Breast epithelium (tissue), 4 donors: ENCODE data around the gene CLDN6. TPM values are rescaled to one million over a fixed set of nuclear protein-coding genes. Genes with fewer than 3 reads are reported as not detected.
A peak's percentile ranks its signal among the peaks of the same experiment; 100 is the strongest.

ENCODE experiments used
- DNase-seq, 2 donors: peaks; one replicate each; pipeline ENCODE4 v3.0.0-alpha.2; 2019; ENCODE audit warnings: low spot score in 2 of 2
- H3K27ac ChIP-seq, 2 donors: fragments of 200-600 bp; sonication (generic) in 1 of 2; one replicate each; pipeline ENCODE4 v1.5.1; 2016 to 2019; ENCODE audit warnings: mild to moderate bottlenecking in 1 of 2
- H3K27me3 ChIP-seq, 2 donors: fragments of 200-600 bp; sonication (generic) in 1 of 2; one replicate each; pipeline versions ENCODE4 v1.5.1 to v1.6.0; 2017 to 2019; ENCODE audit warnings: control low read depth in 1 of 2, mild to moderate bottlenecking in 1 of 2
- H3K36me3 ChIP-seq: fragments of 200-600 bp; one replicate; pipeline ENCODE4 v1.5.1; 2019
- H3K4me1 ChIP-seq, 2 donors: fragments of 200-600 bp; sonication (generic); one replicate each; pipeline ENCODE4 v1.5.1; 2016 to 2019; ENCODE audit warnings: control low read depth in 1 of 2
- H3K4me3 ChIP-seq, 3 donors: fragments of 200-600 bp; sonication (generic); 1 replicate in 2 of 3; 2 replicates in 1 of 3; pipeline ENCODE4 v1.5.1; 2016 to 2019; ENCODE audit warnings: mild to moderate bottlenecking in 3 of 3, moderate library complexity in 2 of 3
- H3K9me3 ChIP-seq, 2 donors: fragments of 200-600 bp; sonication (generic) in 1 of 2; one replicate each; pipeline ENCODE4 v1.5.1; 2016 to 2019; ENCODE audit warnings: control low read depth in 1 of 2
- CTCF ChIP-seq, 3 donors: fragments of 450-650 bp; IDR thresholded peaks; one replicate each; pipeline ENCODE4 v1.5.1; 2016 to 2017; ENCODE audit warnings: antibody characterized with exemption in 3 of 3, mild to moderate bottlenecking in 3 of 3, moderate library complexity in 3 of 3
- POLR2A ChIP-seq: fragments of 450-650 bp; IDR thresholded peaks from one replicate; pipeline ENCODE4 v1.6.1; 2016; ENCODE audit warnings: antibody characterized with exemption, mild to moderate bottlenecking, moderate library complexity
- POLR2AphosphoS5 ChIP-seq, 3 donors: sonication (generic); formaldehyde crosslinking; IDR thresholded peaks; one replicate each; pipeline ENCODE4 v1.6.1; 2017; ENCODE audit warnings: antibody characterized with exemption in 3 of 3
- intact Hi-C: fragments of 100-400 bp; cut with DNase I; formaldehyde crosslinking; loops from one replicate; pipeline ENCODE4 v1.15.1; 2023; ENCODE audit warnings: low total_unique reads
- total RNA-seq, 3 donors: library from RNA; depleted of rRNA; stranded (reverse); fragments of >200 nt; gene quantifications; one replicate each; pipeline ENCODE4 v1.1.0, GENCODE V29; 2016

CLDN6 gene
- total RNA-seq, 3 donors from 2014 or later = not detected

GRCh38 chr16:3001316-3001715 lies 16.7 kb downstream of the CLDN6 start:
- no peak for DNase-seq
- TF ChIP-seq POLR2A = no peak
- no peak for TF ChIP-seq POLR2AphosphoS5 (IDR thresholded peaks at IDR 0.05)
- no peak for TF ChIP-seq CTCF (IDR thresholded peaks at IDR 0.05)
- Histone ChIP-seq H3K27ac (no peak overlapping the region), H3K4me1 (no peaks in the 10 kb centered on the region), H3K9me3 (no peaks in the 10 kb centered on the region), H3K4me3 (no peak overlapping the region), H3K27me3 (no peaks in the 10 kb centered on the region), H3K36me3 (no peaks in the 10 kb centered on the region)
- intact Hi-C loops = no loop called here

DNA sequence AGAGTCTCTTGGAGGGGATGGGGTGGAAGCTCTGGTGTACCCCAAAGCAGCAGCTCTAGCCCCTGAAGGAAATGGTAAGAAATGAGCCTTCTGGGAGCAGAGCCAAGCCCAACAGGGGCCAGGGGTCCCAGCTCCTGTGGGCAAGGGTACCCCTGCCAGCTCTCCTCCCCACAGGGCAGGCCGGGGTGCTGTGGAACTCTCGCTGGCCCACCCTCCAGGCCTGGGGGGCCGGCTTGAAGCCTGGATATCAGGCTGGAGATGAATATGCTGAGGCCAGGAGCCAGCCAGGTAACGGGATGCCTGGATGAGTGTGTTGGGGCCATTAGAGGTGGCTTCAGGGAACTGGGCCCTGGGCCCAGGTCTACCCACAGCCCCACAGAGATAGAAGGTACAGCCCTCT lies 17.4 kb downstream of the CLDN6 start:
- DNase-seq = no peak

GRCh38 chr16:2999929-3000328 lies 18.1 kb downstream of the CLDN6 start:
- DNase-seq = no peak
- Histone ChIP-seq H3K4me1 (no peaks in the 10 kb centered on the region), H3K27ac (no peak overlapping the region), H3K4me3 (no peak overlapping the region), H3K9me3 (no peaks in the 10 kb centered on the region), H3K27me3 (no peaks in the 10 kb centered on the region), H3K36me3 (no peaks in the 10 kb centered on the region)
- intact Hi-C loops = no loop called here
- no peak for TF ChIP-seq CTCF (IDR thresholded peaks at IDR 0.05)
- no peak for TF ChIP-seq POLR2AphosphoS5 (IDR thresholded peaks at IDR 0.05)
- no peak for TF ChIP-seq POLR2A

More for the DNA sequence above, 17.4 kb downstream of the CLDN6 start:
- intact Hi-C loops = no loop called here
- no peaks in the 10 kb centered on the region for H3K27me3 ChIP-seq
- no peak overlapping the region for H3K27ac ChIP-seq
- no peaks in the 10 kb centered on the region for H3K36me3 ChIP-seq
- no peak overlapping the region for H3K4me3 ChIP-seq
- H3K4me1 ChIP-seq = no peaks in the 10 kb centered on the region
- no peaks in the 10 kb centered on the region for H3K9me3 ChIP-seq
- TF ChIP-seq POLR2A (no peak), CTCF (IDR thresholded peaks at IDR 0.05) (no peak), POLR2AphosphoS5 (IDR thresholded peaks at IDR 0.05) (no peak)

DNA sequence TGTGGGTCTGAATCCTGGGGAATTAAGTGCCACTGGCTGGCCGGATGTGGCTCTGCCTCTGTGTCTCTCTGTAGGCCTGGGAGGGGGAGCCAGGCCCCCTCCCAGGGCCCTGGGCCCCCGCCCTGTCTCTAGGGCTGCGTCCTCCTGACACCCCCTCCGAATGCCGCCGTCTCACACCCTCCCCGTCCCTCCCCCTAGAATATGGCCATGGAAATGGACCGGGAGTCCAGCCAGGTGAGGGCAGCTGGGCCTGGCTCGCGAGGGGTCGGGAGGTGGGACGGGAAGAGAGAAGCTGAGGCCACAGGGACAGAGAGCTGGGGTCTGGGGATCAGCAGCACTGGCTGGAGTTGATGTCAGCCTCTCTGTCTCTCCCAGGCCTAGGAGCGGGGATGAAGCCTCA lies 21.7 kb downstream of the CLDN6 start:
- Histone ChIP-seq H3K27me3 (no peaks in the 10 kb centered on the region), H3K4me1 (no peaks in the 10 kb centered on the region), H3K4me3 (no peak overlapping the region), H3K9me3 (no peaks in the 10 kb centered on the region), H3K27ac (no peak overlapping the region), H3K36me3 (no peaks in the 10 kb centered on the region)
- no peak for TF ChIP-seq POLR2AphosphoS5 (IDR thresholded peaks at IDR 0.05)
- TF ChIP-seq POLR2A = no peak
- no peak for TF ChIP-seq CTCF (IDR thresholded peaks at IDR 0.05)
- DNase-seq = no peak
- intact Hi-C loops = no loop called here

- DNase-seq = peak in 1 of 2 donors; percentile 51
- intact Hi-C loops = no loop called here
- Histone ChIP-seq H3K27me3 (peaks cover 0 to 3% of the 10 kb centered on the region in 2 donors), H3K9me3 (no peaks in the 10 kb centered on the region), H3K4me1 (no peaks in the 10 kb centered on the region), H3K27ac (peak overlapping the region in 1 of 2 donors; percentile 21), H3K36me3 (no peaks in the 10 kb centered on the region), H3K4me3 (no peak overlapping the region)
- TF ChIP-seq POLR2A (no peak), POLR2AphosphoS5 (IDR thresholded peaks at IDR 0.05) (no peak), CTCF (IDR thresholded peaks at IDR 0.05) (no peak)
Observed at GRCh38 chr16:2992383-2993081, 25.5 kb downstream of the CLDN6 start.
